Superior temporal gyrus (tissue), 1 donor: Measurements from ENCODE around the gene LIPT2.

Source experiments
- DNase-seq: peaks from one replicate; pipeline ENCODE4 v3.0.0-alpha.2; 2016; ENCODE audit errors: extremely low spot score

Gene LIPT2

DNA sequence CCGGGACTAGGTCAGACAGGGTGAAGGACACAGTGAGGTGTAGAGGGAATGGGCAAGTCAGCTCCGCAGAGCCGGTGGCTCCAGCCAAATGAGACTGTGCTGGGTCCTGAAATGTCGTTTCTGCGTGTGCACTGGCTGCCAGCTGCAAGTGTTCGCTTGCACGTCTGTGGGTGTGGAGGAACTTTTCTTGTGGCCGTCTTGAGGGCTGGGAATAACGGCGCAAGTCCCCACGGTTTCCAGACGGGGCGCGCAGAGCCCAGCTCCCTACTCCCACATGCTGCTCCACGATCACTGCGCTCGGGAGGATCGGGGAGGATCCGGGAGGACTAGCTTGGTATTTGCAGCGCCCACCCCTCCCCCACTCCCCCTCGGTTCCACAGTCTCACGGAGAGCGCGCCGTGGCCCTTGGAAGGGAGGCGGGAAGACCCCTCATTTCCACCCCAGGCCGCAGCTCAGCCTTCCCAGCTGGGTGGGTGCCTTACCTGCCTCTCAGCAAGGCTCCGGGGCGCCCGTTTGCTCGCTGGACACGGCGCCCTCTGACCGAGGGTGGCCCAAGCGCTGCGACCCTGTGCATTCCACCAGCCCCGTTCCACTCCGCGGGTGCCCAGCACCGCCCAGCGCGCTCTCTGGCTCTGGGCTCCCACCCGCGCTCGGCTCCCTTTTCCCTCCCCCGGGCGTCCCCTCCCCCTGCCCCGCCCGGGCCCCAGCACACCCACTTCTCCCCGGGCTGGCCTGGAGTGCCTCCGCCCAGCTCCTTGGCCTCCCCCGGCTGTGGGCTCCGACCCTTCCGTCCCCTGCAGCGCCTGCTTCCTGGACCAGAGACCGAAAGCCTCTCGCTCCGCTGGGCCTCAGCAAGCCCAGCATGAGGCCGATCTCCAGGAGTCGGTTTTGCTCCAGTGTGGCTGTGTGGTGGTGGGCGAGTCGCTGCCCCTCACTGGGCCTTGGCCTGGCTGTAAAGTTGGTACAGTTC is 26.3 kb downstream of the LIPT2 start, which contains the start of gene KCNE3:
TSS of gene KCNE3 (minus strand) at position 634 of the 970 bp plus-strand sequence. CDS start 9,986 bp downstream, outside the sequence.
- DNase-seq, result no peak

- DNase-seq, result no peak
Measured at GRCh38 chr11:74465291-74465708, 28.2 kb downstream of the LIPT2 start.

DNA sequence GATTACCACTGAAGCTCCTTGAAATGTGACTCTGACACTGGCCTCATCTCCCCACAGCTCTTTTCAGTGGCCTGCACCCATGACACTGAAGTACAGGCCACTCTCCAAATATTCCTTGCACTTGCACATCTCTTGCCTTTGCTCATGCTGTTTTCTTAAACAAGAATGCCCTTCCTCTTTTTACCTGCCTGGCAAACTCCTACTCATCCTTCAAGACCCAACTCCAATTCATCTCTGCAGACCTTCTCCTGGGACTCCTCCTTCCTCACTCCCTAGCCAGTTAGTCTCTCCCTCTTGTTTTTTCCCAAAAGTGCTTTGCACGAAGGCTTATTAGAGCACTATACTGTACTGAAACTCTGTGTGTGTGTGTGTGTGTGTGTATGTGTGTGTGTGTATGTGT is 28.8 kb downstream of the LIPT2 start:
- DNase-seq, result no peak

- DNase-seq, result no peak
Measured at GRCh38 chr11:74463216-74463615, 30.3 kb downstream of the LIPT2 start.

GRCh38 chr11:74462631-74463030 is 30.9 kb downstream of the LIPT2 start:
- no peak for DNase-seq

GRCh38 chr11:74462009-74462408 is 31.5 kb downstream of the LIPT2 start:
- no peak for DNase-seq

- DNase-seq, result no peak
Measured at GRCh38 chr11:74460481-74461154, 32.9 kb downstream of the LIPT2 start.

- no peak for DNase-seq
Measured at GRCh38 chr11:74460065-74460464, 33.5 kb downstream of the LIPT2 start.

- no peak for DNase-seq
Measured at GRCh38 chr11:74459584-74459983, 33.9 kb downstream of the LIPT2 start.

DNA sequence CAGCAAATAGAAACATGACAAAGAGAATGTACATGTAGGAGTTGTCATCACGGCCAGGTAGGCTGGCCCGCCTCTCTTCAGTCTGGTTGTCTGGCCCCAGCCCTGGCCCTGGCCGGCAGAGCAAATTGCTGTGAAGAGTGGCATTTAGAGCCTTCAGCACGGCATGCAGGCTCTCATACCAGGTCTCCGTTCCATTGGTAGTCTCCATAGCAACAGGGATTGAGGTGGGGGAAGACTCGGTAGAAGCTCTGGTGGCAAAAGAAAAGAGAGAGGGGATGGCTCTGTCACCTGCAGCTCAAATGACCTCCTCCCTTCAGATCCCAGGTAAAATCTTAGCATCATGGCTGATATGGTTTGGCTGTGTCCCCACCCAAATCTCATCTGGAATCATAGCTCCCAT is 36.2 kb downstream of the LIPT2 start:
- no peak for DNase-seq

- DNase-seq, result peak; percentile 56
Measured at GRCh38 chr11:74453373-74453975, 40.0 kb downstream of the LIPT2 start.

DNA sequence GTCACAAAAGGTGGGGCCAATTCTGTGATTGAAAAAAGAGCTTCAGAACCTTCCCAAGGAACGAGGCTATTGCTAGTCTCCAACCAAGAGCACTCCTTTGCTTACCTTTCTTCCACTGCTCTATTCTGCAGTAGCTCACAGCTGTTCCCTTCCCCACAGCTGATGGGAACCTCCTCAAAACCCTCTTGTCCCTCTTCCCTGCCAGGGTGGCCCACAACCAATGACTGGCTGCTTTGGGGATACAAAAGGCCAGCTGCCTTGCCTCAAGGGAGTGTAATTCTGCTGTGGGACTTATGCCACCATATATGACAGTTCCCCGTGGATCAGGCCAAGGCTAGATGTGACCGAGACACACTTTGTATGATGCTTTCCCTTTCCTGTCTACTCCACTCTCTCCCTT is 41.2 kb downstream of the LIPT2 start:
- no peak for DNase-seq

GRCh38 chr11:74450318-74450717 is 43.2 kb downstream of the LIPT2 start:
- no peak for DNase-seq

DNA sequence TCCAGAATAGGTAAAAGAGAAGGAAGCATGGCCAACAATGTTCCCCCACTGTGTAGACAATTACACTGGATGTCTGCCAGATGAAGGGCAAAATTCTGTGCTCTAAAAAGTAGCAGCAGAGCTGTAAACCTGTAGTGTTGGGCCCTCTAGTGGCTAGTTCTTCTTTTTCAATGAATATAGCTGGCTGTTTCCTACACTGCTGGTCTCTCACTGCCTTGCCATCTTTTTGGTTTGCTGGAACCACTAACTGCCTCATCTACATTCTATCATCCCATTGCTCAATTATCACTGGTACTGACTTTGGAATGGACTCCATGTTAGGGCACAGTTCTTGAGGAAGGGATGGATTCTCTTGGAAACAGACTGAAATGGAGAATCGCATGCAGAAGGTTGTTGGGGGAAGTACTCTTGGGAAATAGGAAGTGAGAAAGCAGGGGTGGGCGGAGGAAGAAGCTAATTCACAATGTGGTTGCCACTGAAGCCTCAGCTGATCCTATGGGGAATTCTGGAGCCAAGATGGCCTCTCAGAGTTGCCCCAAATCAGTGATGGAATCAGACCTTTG is 44.1 kb downstream of the LIPT2 start:
- DNase-seq, result peak; percentile 93

DNA sequence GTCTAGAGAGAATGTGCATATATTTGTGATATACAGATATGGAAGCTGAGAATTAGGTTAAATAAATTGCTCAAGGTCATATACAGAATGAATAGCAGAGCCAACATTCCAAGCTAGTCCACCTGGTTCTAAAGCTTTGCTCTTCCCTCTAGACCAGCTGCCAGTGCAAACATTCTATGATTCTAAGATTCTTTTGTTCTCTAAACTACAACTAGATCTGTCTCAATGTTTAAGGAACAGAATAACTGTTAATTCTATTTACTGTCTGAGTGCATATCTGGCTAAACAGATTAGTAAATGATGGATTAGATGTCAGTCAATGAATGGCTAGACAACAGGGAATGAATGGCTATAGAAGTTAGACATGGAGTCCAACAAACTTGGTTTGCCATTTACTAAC is 45.8 kb downstream of the LIPT2 start:
- no peak for DNase-seq

- no peak for DNase-seq
Measured at GRCh38 chr11:74446532-74446938, 47.0 kb downstream of the LIPT2 start.

- DNase-seq, result no peak
Measured at GRCh38 chr11:74444173-74444826, 49.2 kb downstream of the LIPT2 start.

- DNase-seq, result peak; percentile 64
Measured at GRCh38 chr11:74443071-74443864, 50.3 kb downstream of the LIPT2 start.

GRCh38 chr11:74442636-74443035 is 50.9 kb downstream of the LIPT2 start:
- no peak for DNase-seq
